AG04449 (cell line): ENCODE data around the gene GMEB2.
"Not testable (repeated sequence)": the region's sequence is repeated elsewhere in the genome, so short reads cannot be mapped to it uniquely, and the experiment has no call there.

Experiments
- CTCF ChIA-PET: fragments of 350-600 bp; formaldehyde crosslinking; extraction: SDS; loops from one replicate; lab custom pipeline; 2021; ENCODE audit warnings: antibody characterized with exemption; lab: Yijun Ruan, JAX
- POLR2A ChIA-PET: fragments of 400-600, 350-600 bp; formaldehyde crosslinking; extraction: SDS; loops from one replicate; lab custom pipeline; 2020; ENCODE audit warnings: antibody characterized with exemption, inconsistent platforms; lab: Yijun Ruan, JAX
- DNase-seq: peaks from one replicate; pipeline ENCODE4 v3.0.0-alpha.2; 2010; ENCODE audit warnings: low read depth, low spot score
- H3K4me3 ChIP-seq: 2 replicates; pipeline ENCODE4 v1.5.1; 2011; ENCODE audit warnings: low read depth, mild to moderate bottlenecking, control low read depth, low read length
- CTCF ChIP-seq: IDR thresholded peaks from one replicate; pipeline ENCODE4 v1.5.1; 2011; ENCODE audit warnings: mild to moderate bottlenecking, moderate library complexity, low read length, control low read depth, inconsistent platforms; ENCODE audit not compliant: insufficient read depth; ENCODE audit errors: missing control alignments

GMEB2 gene

GRCh38 chr20:63572071-63572787 lies 54.7 kb downstream of the GMEB2 start:
- H3K4me3 ChIP-seq: no peak overlapping the region
- CTCF ChIA-PET: interaction anchor here (1.0 to 1.5 kb wide), 4 partner anchors 17 to 76 kb away, joined by 3 to 7 read pairs (median 4); no protein-coding TSS in a partner anchor
- no peak for TF ChIP-seq CTCF
- DNase-seq: no peak
- POLR2A ChIA-PET: interaction anchor here (0.6 kb wide), 1 partner anchor 12 kb away, joined by 3 read pairs; no protein-coding TSS in a partner anchor

GRCh38 chr20:63571087-63571478 lies 55.8 kb downstream of the GMEB2 start:
- DNase-seq, POLR2A ChIA-PET, CTCF ChIA-PET, H3K4me3 ChIP-seq: not testable (repeated sequence)

- DNase-seq: no peak
- no peak overlapping the region for H3K4me3 ChIP-seq
- ChIA-PET CTCF (no interaction called here), POLR2A (no interaction called here)
- no peak for TF ChIP-seq CTCF
Observed at GRCh38 chr20:63570281-63571086, 56.4 kb downstream of the GMEB2 start.

- CTCF ChIA-PET: no interaction called here
- no peak for TF ChIP-seq CTCF
- POLR2A ChIA-PET: no interaction called here
- no peak overlapping the region for H3K4me3 ChIP-seq
- no peak for DNase-seq
Observed at GRCh38 chr20:63568986-63569949, 57.6 kb downstream of the GMEB2 start.

GRCh38 chr20:63568170-63568981 lies 58.5 kb downstream of the GMEB2 start:
- H3K4me3 ChIP-seq: no peak overlapping the region
- no peak for TF ChIP-seq CTCF
- no peak for DNase-seq
- ChIA-PET CTCF (interaction anchor here (1.4 kb wide), 1 partner anchor 31 kb away, joined by 3 read pairs; the partner anchor contains the start of gene PTK6), POLR2A (no interaction called here)
